AG20443 (cell line): ENCODE results near the gene KLB.
"Not testable (repeated sequence)": the region's sequence is repeated elsewhere in the genome, so short reads cannot be mapped to it uniquely, and the experiment has no call there.

Source experiments
- DNase-seq: peaks from one replicate; pipeline ENCODE4 v3.0.0; 2012; ENCODE audit warnings: low spot score, mixed read lengths

KLB gene

DNA sequence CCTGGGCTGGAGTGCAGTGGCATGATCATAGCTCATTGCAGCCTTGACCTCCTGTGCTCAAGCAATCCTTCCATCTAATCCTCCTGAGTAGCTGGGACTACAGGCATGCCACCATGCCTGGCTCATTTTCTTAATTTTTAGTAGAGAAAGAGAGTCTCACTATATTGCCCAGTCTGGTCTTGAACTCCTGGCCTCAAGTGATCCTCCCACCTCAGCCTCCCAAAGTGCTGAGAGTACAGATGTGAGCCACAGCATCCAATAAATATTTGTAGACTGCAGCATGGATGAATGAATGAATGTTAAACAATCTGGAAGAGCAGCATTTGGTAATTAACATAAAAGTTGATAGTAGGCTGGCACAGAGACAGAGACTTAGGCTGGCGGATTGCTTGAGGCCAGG lies 20.0 kb downstream of the KLB start:
- DNase-seq: no peak

DNA sequence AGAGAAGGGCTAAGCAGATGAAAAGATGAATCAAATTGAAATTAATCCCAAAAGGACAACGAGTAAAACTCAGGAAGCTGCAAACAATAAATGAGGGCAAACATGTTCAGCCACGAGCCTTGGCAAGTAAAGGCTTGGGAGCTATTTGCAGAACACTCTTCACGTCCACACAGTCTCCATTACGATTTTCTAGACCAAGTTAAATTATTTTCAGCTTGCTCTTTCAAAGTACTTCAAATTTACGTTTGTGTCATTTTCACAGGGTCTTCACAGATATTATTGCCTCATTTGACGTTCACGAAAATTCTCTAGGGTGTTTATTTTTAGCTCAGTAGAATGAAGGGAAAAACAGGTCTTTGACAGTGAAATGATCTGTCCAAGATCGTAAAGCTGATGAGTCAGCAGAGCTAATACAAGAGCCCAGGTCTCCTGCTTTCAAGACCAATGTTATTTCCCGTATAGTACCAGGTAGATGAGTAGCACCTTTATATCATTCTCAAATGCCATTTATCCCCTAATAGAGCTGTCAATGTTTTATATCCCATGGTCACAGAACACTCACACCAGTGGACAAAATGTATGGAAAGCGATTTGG lies 20.9 kb downstream of the KLB start:
- DNase-seq: no peak

DNA sequence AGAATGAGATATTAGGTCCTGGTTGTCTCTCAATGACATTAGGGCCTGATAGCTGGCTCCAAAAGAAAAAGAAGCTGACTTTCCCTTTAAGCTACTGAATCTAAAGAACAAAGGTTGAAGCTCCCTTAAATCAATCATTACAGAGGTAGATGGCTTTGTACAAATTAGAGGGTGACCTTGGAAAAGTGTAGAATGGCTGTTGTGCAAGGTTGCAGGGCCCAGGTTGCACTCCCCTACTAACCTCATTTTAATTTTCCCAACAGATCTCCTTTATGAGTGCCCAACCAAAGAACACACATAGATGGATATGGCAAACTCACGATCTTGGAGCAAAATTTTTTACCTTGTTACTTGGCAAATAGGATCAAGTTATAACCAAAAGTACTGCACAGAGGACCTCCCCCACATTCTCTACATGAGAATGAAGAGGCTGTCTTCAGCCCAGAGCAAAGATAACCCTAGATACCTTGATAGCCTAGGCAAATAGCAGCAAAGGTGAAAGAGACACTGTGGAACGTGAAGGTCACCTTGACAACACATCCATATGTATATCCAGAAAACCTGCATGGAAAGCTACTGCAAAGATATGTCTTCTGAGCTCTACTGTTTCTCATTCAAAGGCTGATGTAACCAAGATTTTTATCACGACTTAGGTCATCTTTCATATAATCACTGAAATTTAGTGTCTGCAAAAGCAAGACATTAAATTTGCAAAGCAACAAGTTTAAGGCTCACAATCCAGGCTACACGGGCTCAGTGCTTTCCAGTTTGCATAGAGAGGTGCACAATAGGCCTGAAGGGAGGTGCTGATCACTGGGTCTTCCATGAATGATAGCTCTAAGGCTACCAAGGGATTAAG lies 23.0 kb downstream of the KLB start:
- DNase-seq: no peak

DNA sequence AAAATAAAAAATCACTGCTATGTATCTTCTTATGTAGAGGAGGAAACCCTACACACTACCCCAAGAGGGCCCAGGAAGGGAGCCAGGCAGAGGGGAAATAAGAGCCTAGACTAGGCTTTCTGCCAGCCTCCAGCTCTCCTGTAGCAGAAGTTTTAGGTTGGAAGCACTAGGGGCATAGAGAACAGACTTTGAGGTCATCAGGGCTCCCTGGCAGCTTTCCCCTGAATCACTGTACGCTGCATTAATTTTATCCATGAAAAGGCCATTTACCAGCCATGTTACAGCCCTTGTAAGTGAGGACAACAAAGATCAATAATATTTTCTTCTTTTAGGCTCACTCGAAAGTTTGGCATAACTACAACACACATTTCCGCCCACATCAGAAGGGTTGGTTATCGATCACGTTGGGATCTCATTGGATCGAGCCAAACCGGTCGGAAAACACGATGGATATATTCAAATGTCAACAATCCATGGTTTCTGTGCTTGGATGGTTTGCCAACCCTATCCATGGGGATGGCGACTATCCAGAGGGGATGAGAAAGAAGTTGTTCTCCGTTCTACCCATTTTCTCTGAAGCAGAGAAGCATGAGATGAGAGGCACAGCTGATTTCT lies 27.3 kb downstream of the KLB start:
- DNase-seq: no peak

DNA sequence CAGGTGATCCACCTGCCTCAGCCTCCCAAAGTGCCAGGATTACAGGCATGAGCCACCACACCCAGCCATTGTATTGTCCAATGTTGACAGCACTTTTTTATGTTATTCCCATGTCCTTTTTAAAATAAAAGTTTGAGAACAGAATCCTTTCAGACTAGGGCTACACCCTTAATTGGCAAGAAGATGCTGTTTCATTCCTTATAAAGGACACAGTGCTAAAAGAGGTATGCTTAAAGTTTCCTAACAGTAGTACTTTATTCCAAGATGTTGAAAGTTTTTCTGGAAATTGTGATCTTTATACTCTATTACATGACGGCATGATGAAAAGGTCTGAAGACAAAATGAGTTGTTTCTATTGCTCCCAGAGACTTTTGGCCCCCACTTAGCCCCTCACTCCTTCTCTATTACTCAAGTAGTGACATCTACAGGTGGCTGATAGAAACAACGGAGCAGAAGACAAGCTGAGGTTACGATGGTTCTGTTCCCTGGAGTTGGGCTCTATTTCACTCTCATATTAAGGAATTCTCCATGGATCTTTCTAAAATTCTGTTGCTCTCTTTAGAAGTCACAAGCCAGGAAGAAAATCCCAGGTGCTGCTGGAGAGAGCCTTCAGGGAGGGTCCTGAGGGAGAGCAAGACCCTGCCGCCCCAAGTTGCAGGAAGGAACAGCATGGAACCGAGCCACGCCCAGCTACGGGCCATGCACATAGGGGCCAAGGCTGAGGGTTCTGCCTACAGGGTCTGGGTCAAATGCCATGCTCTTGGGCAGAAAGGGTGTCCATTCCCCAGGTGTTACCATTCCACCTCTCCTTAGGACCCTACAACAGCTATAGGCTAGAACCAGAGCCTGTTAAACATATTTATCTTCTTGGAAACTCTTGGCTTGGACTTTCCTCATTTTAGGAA lies 29.2 kb downstream of the KLB start:
- DNase-seq: no peak

DNA sequence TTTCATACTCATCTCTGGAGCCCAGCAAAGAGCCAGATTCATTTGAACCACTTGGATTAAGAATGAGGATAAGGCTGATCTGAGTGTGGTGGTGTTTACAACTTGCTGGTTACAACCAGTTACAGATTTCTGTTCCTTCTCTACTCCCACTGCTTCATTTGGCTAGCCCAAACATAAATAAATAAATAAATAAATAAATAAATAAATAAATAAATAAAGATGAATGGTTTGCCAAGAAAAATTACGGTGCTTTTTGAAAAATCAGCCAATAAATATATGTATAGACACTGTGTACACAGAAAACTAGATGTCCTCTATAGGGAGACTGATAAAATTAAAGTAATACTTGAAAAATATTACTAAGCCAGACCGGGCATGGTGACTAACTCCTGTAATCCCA lies 34.9 kb downstream of the KLB start:
- DNase-seq: no peak

DNA sequence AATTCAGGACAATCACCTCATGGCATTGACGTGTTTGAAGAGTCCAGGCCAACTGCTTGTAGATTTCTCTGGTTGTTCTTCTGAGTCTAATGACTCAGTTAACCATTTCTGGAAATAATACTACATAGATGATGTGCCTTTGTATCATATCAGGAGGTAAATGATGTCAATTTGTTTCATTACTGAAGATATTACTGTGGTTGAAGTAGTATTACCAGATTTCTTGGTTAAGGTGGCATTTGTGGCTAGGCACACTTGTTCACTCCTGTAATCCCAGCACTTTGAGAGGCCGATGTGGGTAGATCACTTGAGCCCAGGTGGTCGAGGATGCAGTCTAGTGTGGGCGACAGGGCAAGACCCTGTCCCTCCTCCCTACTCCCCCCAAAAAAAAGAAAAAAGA lies 36.3 kb downstream of the KLB start:
- DNase-seq: no peak

DNA sequence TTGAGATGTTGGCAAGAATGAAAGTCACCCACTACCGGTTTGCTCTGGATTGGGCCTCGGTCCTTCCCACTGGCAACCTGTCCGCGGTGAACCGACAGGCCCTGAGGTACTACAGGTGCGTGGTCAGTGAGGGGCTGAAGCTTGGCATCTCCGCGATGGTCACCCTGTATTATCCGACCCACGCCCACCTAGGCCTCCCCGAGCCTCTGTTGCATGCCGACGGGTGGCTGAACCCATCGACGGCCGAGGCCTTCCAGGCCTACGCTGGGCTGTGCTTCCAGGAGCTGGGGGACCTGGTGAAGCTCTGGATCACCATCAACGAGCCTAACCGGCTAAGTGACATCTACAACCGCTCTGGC lies 39.7 kb downstream of the KLB start:
- DNase-seq: no peak

DNA sequence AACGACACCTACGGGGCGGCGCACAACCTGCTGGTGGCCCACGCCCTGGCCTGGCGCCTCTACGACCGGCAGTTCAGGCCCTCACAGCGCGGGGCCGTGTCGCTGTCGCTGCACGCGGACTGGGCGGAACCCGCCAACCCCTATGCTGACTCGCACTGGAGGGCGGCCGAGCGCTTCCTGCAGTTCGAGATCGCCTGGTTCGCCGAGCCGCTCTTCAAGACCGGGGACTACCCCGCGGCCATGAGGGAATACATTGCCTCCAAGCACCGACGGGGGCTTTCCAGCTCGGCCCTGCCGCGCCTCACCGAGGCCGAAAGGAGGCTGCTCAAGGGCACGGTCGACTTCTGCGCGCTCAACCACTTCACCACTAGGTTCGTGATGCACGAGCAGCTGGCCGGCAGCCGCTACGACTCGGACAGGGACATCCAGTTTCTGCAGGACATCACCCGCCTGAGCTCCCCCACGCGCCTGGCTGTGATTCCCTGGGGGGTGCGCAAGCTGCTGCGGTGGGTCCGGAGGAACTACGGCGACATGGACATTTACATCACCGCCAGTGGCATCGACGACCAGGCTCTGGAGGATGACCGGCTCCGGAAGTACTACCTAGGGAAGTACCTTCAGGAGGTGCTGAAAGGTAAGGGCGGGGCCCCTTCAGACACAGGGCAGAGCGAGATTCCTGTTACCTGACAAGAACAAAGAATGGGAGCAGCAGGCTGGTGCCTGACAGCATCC lies 40.3 kb downstream of the KLB start:
- peak; percentile 73 for DNase-seq

DNA sequence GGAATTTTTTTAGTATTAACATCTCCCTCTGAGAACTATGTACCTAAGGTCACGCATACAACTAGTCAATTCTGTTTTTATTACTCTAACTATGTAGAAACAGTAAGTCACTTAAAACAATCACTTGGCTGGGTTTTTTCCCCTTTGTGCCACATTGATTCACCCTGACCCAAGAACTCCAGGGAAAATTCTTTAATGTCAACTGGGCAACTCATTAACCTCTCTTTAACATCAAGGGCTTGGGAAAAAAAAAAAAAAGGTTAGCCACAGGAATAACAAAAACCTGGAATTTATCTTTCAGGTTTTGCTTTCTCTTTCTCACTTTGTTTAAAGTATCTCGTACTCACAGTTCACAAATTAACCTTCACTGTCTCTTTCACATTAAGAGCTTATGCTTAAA lies 43.9 kb downstream of the KLB start:
- no peak for DNase-seq

DNA sequence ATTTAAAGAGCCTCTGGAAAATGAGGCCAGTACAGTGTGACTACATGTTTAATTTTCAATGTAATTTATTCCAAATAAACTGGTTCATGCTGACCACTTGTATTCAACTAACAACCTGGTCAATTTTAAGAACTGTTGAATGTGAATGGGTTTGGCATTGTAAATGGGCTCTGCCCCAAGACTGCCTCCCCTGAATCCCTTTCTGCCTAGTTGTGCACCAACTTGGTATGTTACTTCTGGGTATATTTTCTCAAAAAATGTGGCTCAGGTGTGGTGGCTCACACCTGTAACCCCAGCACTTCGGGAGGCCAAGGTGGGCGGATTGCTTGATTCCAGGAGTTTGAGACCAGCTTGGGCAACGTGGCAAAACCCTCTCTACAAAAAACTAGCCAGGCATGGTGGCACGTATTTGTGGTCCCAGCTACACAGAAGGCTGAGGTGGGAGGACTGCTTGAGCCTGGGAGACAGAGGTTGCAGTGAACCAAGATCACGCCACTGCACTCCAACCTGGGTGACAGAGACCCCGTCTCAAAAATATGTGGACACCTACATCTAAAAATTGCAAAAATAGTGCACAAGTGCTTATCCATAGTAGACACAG lies 44.8 kb downstream of the KLB start:
- DNase-seq: no peak

DNA sequence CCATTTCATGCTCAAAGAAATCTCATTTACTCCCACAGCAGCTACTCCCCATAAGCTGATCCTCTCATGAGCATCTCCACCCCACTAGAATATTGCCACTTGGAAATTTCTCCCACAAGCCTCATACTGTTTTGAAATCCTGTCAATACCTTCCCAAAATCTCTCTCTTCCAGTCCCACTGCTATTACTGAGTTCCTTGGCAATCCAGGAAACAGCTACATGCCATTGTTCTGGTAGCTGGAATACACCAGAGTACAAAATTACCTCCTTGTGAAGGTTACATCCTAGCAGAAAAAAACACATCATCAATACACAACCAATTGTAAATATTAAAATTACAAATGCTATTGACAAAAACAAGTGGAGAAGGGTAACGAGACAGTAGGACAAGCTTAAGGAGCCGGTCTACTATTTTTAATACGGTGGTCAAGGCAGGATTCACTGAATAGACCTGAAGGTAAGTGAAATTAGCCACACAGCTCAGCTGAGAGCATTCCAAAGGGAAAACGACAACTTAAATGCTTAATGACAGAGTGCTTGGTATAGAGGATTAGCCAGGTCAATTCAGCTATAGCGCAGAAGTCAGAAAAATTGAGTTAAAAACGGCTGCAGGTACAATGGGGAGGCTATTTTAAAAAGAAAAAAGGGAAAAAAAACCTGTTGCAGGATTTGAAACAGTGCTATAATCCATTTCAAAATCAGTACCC lies 45.6 kb downstream of the KLB start:
- DNase-seq: no peak

DNA sequence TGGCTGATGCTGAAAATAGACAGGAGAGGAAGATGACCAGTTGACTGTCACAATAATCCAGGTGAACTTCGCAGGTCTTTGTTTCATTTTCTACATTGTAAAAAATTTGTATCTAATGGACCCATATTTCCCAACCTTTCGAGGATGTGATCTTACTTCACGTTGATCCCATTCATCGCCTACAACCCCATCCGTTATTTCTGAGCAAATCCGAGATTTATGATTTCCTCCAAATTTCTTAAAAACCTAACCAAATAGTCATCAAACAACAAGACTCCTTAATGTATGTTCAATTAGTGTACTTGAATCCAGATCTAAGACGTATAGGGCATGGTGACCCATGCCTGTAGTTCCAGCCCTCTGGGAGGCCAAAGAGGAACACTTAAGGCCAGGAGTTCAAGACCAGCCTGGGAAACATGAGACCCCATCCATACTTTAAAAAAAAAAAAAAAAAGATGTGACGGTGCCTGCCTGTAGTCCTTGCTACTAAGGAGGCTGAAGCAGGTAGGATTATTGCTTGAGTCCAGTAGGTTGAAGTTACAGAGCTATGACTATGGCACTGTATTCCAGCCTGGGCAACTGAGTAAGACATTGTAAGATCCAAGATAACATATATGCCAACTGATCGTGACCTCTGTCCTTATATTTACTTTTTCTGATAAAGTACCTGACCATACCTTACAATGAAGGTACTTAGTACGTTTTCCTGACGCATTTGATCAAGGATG lies 46.3 kb downstream of the KLB start:
- no peak for DNase-seq

DNA sequence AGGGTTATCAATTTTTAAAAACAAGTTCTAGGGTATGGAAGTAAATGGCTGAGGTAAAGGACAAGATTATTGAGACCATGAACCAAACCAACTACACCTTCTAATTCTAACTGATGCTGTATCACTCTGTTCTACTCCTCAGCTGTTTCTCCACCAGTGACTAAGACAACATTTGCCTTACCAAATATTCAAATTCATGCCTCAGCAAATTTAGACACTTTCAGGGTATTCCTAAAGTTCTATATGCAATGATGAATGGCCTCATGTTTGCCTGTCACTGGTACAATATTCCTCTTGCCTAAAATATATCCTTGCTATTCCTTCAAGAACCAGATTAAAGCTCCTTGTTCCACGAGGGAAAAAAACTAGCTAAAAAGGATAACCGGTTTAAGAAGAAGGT lies 47.0 kb downstream of the KLB start:
- DNase-seq: no peak

DNA sequence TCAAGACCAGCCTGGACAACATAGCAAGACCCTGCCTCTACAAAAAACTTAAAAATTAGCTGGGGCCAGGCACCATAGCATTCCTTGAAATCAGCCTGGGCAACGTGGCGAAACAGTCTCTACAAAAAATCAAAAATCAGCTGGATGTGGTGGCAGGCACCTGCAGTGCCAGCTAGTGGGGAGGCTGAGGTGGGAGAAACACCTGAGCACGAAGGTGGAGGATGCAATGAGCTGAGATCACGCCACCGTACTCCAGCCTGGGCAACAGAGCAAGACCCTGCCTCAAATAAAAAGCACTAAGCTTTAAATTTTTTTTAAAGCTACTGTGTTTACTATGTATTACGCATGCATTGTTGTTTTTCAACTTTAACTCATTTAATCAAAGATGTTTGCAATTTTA lies 48.8 kb downstream of the KLB start:
- DNase-seq: no peak

DNA sequence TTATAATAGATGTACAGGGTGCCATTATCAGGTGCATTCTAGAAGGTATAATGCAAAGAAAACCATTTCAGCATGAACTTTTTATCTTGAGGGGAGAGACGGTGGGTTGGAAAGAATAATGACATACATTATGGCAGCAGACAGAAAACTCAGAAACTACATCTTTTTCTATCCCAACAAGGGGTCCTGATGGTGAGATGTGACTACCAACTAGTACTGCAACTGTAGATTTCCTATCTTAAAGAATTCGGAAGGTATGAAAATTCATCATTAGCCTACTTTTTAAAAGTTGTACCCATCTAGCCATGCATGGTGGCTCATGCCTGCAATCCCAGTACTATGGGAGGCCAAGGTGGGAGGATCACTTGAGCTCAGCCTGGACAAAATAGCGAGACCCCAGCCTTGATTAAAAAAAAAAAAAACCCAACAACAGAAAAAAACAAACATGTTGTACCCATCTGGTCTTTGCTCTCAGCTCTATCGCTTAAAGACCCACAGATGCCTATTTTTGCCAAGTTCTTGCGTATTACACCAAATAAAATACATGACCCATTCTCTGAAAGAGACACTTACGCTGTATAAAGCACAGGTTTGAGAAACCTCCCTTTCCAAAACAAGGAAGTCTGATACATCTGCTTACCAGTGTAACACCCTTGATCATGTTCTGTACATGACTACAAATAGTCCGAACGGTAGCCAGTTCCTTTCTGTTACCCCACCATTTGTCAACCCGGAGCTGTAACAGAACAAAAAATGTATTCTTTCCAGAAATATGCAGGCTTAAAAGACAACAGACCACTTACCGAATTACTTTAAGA lies 50.4 kb downstream of the KLB start:
- no peak for DNase-seq

DNA sequence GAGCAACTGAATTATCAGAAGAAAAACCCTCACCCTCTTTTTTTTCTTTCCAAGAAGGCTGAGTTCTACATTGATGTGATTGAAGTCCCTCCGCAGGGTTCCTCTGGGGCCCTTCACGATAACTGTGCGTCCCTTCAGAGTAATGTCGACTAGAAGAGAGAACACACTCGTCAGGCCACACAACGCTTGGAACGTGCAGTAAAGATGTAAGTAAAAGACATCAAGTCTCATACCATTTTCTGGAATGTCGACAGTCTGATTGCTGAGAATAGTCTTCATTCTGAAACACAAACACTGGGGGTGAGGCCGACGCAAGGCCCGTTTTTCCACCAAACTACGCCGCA lies 51.4 kb downstream of the KLB start:
- DNase-seq: not testable (repeated sequence)

DNA sequence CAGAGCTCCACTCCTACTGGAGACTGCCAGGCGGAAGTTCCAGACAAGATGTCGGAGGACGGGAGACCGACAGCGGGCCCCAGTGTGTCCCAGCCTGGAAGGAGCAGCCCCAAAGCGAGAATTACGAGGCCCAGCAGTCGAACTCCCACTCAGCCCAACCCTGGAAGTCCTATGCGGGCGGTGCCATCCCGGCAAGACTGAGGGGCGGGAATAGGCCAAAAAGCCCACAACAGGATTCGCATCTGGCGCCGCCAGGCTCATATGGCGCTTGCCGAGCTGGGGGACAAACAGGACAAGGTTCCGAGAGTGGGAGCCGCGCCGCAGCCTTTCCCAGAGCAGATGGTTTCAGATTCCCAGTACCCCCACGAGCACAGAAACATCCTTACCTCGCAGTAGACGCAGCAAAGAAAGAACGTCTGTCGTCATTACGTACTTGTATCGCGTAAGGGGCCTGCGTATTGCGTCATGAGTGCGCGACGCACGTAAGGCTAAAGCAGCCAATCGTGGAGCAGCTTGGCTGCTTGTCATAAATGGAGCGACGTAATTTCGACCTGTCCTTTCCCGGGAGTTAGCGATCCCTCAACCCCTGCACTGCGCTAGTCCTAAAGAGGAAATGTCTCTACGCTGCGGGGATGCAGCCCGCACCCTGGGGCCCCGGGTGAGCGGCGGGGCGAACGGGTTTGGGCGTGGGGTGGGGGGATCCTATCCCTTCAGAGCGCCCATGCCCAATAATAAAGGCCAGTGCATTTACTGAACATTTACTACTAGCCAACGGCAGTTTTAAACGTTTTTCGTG lies 52.0 kb downstream of the KLB start, which contains the start of the genes LIAS and RPL9:
Gene LIAS, plus strand, starts transcription at position 552 of the 796 bp plus-strand sequence. Its CDS starts 62 bp downstream, at position 614.
Gene RPL9, minus strand, starts transcription at position 418 of the 796 bp plus-strand sequence. CDS start 483 bp downstream, outside the sequence.
- peak; percentile 97 for DNase-seq
